Measurements from ENCODE around the gene OVOL1.
"Not testable (repeated sequence)": the region's sequence is repeated elsewhere in the genome, so short reads cannot be mapped to it uniquely, and the experiment has no call there.

The OVOL1 gene

GRCh38 chr11:65817835-65818680 lies 31.2 kb downstream of the OVOL1 start:
- Histone ChIP-seq H3K4me3 (ENCODE audit: extremely low read depth, insufficient read depth, low read length, poor library complexity, severe bottlenecking) (peak overlapping the region; percentile 42), H3K9me3 (ENCODE audit: control insufficient read depth, low read length) (no peaks in the 10 kb centered on the region), H3K27ac (ENCODE audit: low read depth, low read length, severe bottlenecking) (no peak overlapping the region), H3K4me1 (ENCODE audit: control insufficient read depth, insufficient read depth, low read length, poor library complexity, severe bottlenecking) (no peaks in the 10 kb centered on the region), H3K36me3 (ENCODE audit: control insufficient read depth, insufficient read depth, low read length) (no peaks in the 10 kb centered on the region)
- WGBS, 2 experiments (ENCODE audit: insufficient coverage in 2 of 2) = 4 to 11% methylated on average over 57 to 64 of the region's 74 CpGs

GRCh38 chr11:65821107-65821506 lies 34.2 kb downstream of the OVOL1 start:
- Histone ChIP-seq H3K27ac (ENCODE audit: low read depth, low read length, severe bottlenecking) (no peak overlapping the region), H3K36me3 (ENCODE audit: control insufficient read depth, insufficient read depth, low read length) (no peaks in the 10 kb centered on the region), H3K9me3 (ENCODE audit: control insufficient read depth, low read length) (no peaks in the 10 kb centered on the region), H3K4me1 (ENCODE audit: control insufficient read depth, insufficient read depth, low read length, poor library complexity, severe bottlenecking) (no peaks in the 10 kb centered on the region), H3K4me3 (ENCODE audit: extremely low read depth, insufficient read depth, low read length, poor library complexity, severe bottlenecking) (no peak overlapping the region)
- WGBS, 2 experiments (ENCODE audit: insufficient coverage in 2 of 2) = 81 to 91% methylated on average over 8 of the region's 8 CpGs

GRCh38 chr11:65822776-65823528 lies 36.1 kb downstream of the OVOL1 start:
- H3K27ac ChIP-seq (ENCODE audit: low read depth, low read length, severe bottlenecking) = no peak overlapping the region
- H3K4me3 ChIP-seq (ENCODE audit: extremely low read depth, insufficient read depth, low read length, poor library complexity, severe bottlenecking) = no peak overlapping the region
- WGBS, 2 experiments (ENCODE audit: insufficient coverage in 2 of 2) = 89 to 91% methylated on average over 10 to 14 of the region's 15 CpGs
- no peaks in the 10 kb centered on the region for H3K9me3 ChIP-seq (ENCODE audit: control insufficient read depth, low read length)
- H3K36me3 ChIP-seq (ENCODE audit: control insufficient read depth, insufficient read depth, low read length) = no peaks in the 10 kb centered on the region
- H3K4me1 ChIP-seq (ENCODE audit: control insufficient read depth, insufficient read depth, low read length, poor library complexity, severe bottlenecking) = no peaks in the 10 kb centered on the region

GRCh38 chr11:65826984-65827735 lies 40.3 kb downstream of the OVOL1 start:
- Histone ChIP-seq H3K27ac (ENCODE audit: low read depth, low read length, severe bottlenecking) (no peak overlapping the region), H3K4me3 (ENCODE audit: extremely low read depth, insufficient read depth, low read length, poor library complexity, severe bottlenecking) (no peak overlapping the region), H3K4me1 (ENCODE audit: control insufficient read depth, insufficient read depth, low read length, poor library complexity, severe bottlenecking) (no peaks in the 10 kb centered on the region), H3K9me3 (ENCODE audit: control insufficient read depth, low read length) (no peaks in the 10 kb centered on the region), H3K36me3 (ENCODE audit: control insufficient read depth, insufficient read depth, low read length) (no peaks in the 10 kb centered on the region)
- WGBS, 2 experiments (ENCODE audit: insufficient coverage in 2 of 2) = 96 to 100% methylated on average over 2 to 3 of the region's 8 CpGs

- Histone ChIP-seq H3K9me3 (ENCODE audit: control insufficient read depth, low read length) (no peaks in the 10 kb centered on the region), H3K27ac (ENCODE audit: low read depth, low read length, severe bottlenecking) (no peak overlapping the region), H3K4me1 (ENCODE audit: control insufficient read depth, insufficient read depth, low read length, poor library complexity, severe bottlenecking) (no peaks in the 10 kb centered on the region), H3K36me3 (ENCODE audit: control insufficient read depth, insufficient read depth, low read length) (no peaks in the 10 kb centered on the region), H3K4me3 (ENCODE audit: extremely low read depth, insufficient read depth, low read length, poor library complexity, severe bottlenecking) (no peak overlapping the region)
- WGBS, 2 experiments (ENCODE audit: insufficient coverage in 2 of 2) = 65 to 83% methylated on average over 2 to 3 of the region's 4 CpGs
Observed at GRCh38 chr11:65829459-65829858, 42.6 kb downstream of the OVOL1 start.

GRCh38 chr11:65832231-65832630 lies 45.4 kb downstream of the OVOL1 start:
- H3K4me3 ChIP-seq (ENCODE audit: extremely low read depth, insufficient read depth, low read length, poor library complexity, severe bottlenecking); H3K27ac ChIP-seq (ENCODE audit: low read depth, low read length, severe bottlenecking); H3K4me1 ChIP-seq (ENCODE audit: control insufficient read depth, insufficient read depth, low read length, poor library complexity, severe bottlenecking); H3K9me3 ChIP-seq (ENCODE audit: control insufficient read depth, low read length); H3K36me3 ChIP-seq (ENCODE audit: control insufficient read depth, insufficient read depth, low read length): not testable (repeated sequence)

- peak within 1 kb of the TSS; percentile 59 for H3K27ac ChIP-seq (ENCODE audit: low read depth, low read length, severe bottlenecking)
- no peaks in the 10 kb centered on the region for H3K36me3 ChIP-seq (ENCODE audit: control insufficient read depth, insufficient read depth, low read length)
- 5% methylated on average over 50 of the region's 63 CpGs for WGBS, 2 experiments (ENCODE audit: insufficient coverage in 2 of 2)
- peaks cover 4% of the 10 kb centered on the region for H3K4me1 ChIP-seq (ENCODE audit: control insufficient read depth, insufficient read depth, low read length, poor library complexity, severe bottlenecking)
- H3K9me3 ChIP-seq (ENCODE audit: control insufficient read depth, low read length) = no peaks in the 10 kb centered on the region
- peak within 1 kb of the TSS; percentile 53 for H3K4me3 ChIP-seq (ENCODE audit: extremely low read depth, insufficient read depth, low read length, poor library complexity, severe bottlenecking)
Observed at GRCh38 chr11:65833297-65834030, 46.6 kb downstream of the OVOL1 start, which contains the start of gene SNX32. Gene SNX32 (plus strand): TSS chr11:65833963. CDS start chr11:65834066, 103 bp downstream.

- H3K4me1 ChIP-seq (ENCODE audit: control insufficient read depth, insufficient read depth, low read length, poor library complexity, severe bottlenecking) = peaks cover 4% of the 10 kb centered on the region
- H3K36me3 ChIP-seq (ENCODE audit: control insufficient read depth, insufficient read depth, low read length) = no peaks in the 10 kb centered on the region
- peak overlapping the region; percentile 53 for H3K4me3 ChIP-seq (ENCODE audit: extremely low read depth, insufficient read depth, low read length, poor library complexity, severe bottlenecking)
- no peak overlapping the region for H3K27ac ChIP-seq (ENCODE audit: low read depth, low read length, severe bottlenecking)
- no peaks in the 10 kb centered on the region for H3K9me3 ChIP-seq (ENCODE audit: control insufficient read depth, low read length)
- 58 to 66% methylated on average over 6 of the region's 6 CpGs for WGBS, 2 experiments (ENCODE audit: insufficient coverage in 2 of 2)
Observed at GRCh38 chr11:65834202-65834601, 47.3 kb downstream of the OVOL1 start.

GRCh38 chr11:65842144-65842543 lies 55.3 kb downstream of the OVOL1 start:
- H3K27ac ChIP-seq (ENCODE audit: low read depth, low read length, severe bottlenecking) = no peak overlapping the region
- H3K4me3 ChIP-seq (ENCODE audit: extremely low read depth, insufficient read depth, low read length, poor library complexity, severe bottlenecking) = no peak overlapping the region
- 94 to 95% methylated on average over 4 of the region's 4 CpGs for WGBS, 2 experiments (ENCODE audit: insufficient coverage in 2 of 2)
- no peaks in the 10 kb centered on the region for H3K9me3 ChIP-seq (ENCODE audit: control insufficient read depth, low read length)
- no peaks in the 10 kb centered on the region for H3K36me3 ChIP-seq (ENCODE audit: control insufficient read depth, insufficient read depth, low read length)
- H3K4me1 ChIP-seq (ENCODE audit: control insufficient read depth, insufficient read depth, low read length, poor library complexity, severe bottlenecking) = no peaks in the 10 kb centered on the region

GRCh38 chr11:65843811-65844210 lies 56.9 kb downstream of the OVOL1 start:
- WGBS, 2 experiments (ENCODE audit: insufficient coverage in 2 of 2) = no CpG with 5 or more reads among the region's 3 CpGs
- Histone ChIP-seq H3K27ac (ENCODE audit: low read depth, low read length, severe bottlenecking) (no peak overlapping the region), H3K4me3 (ENCODE audit: extremely low read depth, insufficient read depth, low read length, poor library complexity, severe bottlenecking) (no peak overlapping the region), H3K9me3 (ENCODE audit: control insufficient read depth, low read length) (no peaks in the 10 kb centered on the region), H3K36me3 (ENCODE audit: control insufficient read depth, insufficient read depth, low read length) (no peaks in the 10 kb centered on the region), H3K4me1 (ENCODE audit: control insufficient read depth, insufficient read depth, low read length, poor library complexity, severe bottlenecking) (no peaks in the 10 kb centered on the region)

Measured in mesodermal cell (in vitro differentiated cells).